ENCODE results near the gene CHCHD3. TPM values are rescaled to one million over a fixed set of nuclear protein-coding genes. Genes with fewer than 3 reads are reported as not detected.
A peak's percentile ranks its signal among the peaks of the same experiment; 100 is the strongest.
"Not testable (repeated sequence)": the region's sequence is repeated elsewhere in the genome, so short reads cannot be mapped to it uniquely, and the experiment has no call there.

Gene CHCHD3
- total RNA-seq, 1 experiment from 2014 or later, result 114 TPM

DNA sequence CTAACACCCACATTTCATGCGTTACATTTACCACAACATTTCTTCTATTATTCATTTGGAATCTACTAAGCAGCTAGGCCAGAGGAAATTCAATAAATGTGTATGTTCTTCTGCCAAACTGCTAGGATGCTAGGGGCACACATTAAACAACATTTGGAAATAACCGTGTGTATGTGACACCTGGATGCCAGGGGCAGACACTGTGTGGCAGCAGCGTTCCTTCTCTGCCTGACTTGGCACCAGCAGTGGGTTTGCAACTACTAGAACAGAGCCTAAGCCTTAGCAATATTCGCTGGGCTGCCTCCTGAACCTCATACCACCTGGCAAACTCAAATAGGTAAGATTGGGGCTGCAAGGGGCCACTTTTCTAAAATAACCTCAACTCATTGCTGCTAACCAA lies 182.1 kb downstream of the CHCHD3 start:
- Mint-ChIP-seq H3K36me3 (peaks cover 33% of the 10 kb centered on the region), H3K4me3 (no peak overlapping the region), H3K9me3 (peaks cover 10% of the 10 kb centered on the region), H3K4me1 (0 out of 2 replicates have a peak, but pooled peaks cover 2% of the 10 kb centered on the region), H3K27me3 (ENCODE audit: low read depth) (no peaks in the 10 kb centered on the region), H3K27ac (no peak overlapping the region)
- ChIA-PET POLR2A (no interaction called here), CTCF (interaction anchor here (0.6 kb wide), 1 partner anchor 1197 kb away, joined by 3 read pairs; no protein-coding TSS in a partner anchor)
- TF ChIP-seq NR2C2 (CRISPR knock-in tag; IDR thresholded peaks at IDR 0.05) (no peak), MAX (CRISPR knock-in tag; IDR thresholded peaks at IDR 0.05) (no peak), MXD4 (CRISPR knock-in tag; IDR thresholded peaks at IDR 0.05; ENCODE audit: borderline replicate concordance) (no peak), NR3C1 (CRISPR knock-in tag; conservative IDR thresholded peaks at IDR 0.05; ENCODE audit: low read depth) (no peak), ATF1 (CRISPR knock-in tag; IDR thresholded peaks at IDR 0.05) (no peak), TCF7 (CRISPR knock-in tag; IDR thresholded peaks at IDR 0.05; ENCODE audit: low read depth) (no peak), TEAD1 (CRISPR knock-in tag; IDR thresholded peaks at IDR 0.05) (no peak), FOXJ3 (CRISPR knock-in tag; IDR thresholded peaks at IDR 0.05; ENCODE audit: borderline replicate concordance) (no peak), TEAD4 (CRISPR knock-in tag; IDR thresholded peaks at IDR 0.05) (no peak), SP1 (CRISPR knock-in tag; conservative IDR thresholded peaks at IDR 0.05) (no peak), NFATC4 (CRISPR knock-in tag; IDR thresholded peaks at IDR 0.05) (no peak), ZNF232 (CRISPR knock-in tag; IDR thresholded peaks at IDR 0.05) (no peak), JUN (CRISPR knock-in tag; IDR thresholded peaks at IDR 0.05) (no peak), ELF4 (CRISPR knock-in tag; IDR thresholded peaks at IDR 0.05; ENCODE audit: low read depth) (no peak), ATF3 (CRISPR knock-in tag; conservative IDR thresholded peaks at IDR 0.05) (no peak)
- TF ChIP-seq, protein P1, sequence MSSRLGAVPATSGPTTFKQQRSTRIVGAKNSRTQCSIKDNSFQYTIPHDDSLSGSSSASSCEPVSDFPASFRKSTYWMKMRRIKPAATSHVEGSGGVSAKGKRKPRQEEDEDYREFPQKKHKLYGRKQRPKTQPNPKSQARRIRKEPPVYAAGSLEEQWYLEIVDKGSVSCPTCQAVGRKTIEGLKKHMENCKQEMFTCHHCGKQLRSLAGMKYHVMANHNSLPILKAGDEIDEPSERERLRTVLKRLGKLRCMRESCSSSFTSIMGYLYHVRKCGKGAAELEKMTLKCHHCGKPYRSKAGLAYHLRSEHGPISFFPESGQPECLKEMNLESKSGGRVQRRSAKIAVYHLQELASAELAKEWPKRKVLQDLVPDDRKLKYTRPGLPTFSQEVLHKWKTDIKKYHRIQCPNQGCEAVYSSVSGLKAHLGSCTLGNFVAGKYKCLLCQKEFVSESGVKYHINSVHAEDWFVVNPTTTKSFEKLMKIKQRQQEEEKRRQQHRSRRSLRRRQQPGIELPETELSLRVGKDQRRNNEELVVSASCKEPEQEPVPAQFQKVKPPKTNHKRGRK (CRISPR knock-in tag; IDR thresholded peaks at IDR 0.05; ENCODE audit: borderline replicate concordance), result no peak
- TF ChIP-seq, protein P2, sequence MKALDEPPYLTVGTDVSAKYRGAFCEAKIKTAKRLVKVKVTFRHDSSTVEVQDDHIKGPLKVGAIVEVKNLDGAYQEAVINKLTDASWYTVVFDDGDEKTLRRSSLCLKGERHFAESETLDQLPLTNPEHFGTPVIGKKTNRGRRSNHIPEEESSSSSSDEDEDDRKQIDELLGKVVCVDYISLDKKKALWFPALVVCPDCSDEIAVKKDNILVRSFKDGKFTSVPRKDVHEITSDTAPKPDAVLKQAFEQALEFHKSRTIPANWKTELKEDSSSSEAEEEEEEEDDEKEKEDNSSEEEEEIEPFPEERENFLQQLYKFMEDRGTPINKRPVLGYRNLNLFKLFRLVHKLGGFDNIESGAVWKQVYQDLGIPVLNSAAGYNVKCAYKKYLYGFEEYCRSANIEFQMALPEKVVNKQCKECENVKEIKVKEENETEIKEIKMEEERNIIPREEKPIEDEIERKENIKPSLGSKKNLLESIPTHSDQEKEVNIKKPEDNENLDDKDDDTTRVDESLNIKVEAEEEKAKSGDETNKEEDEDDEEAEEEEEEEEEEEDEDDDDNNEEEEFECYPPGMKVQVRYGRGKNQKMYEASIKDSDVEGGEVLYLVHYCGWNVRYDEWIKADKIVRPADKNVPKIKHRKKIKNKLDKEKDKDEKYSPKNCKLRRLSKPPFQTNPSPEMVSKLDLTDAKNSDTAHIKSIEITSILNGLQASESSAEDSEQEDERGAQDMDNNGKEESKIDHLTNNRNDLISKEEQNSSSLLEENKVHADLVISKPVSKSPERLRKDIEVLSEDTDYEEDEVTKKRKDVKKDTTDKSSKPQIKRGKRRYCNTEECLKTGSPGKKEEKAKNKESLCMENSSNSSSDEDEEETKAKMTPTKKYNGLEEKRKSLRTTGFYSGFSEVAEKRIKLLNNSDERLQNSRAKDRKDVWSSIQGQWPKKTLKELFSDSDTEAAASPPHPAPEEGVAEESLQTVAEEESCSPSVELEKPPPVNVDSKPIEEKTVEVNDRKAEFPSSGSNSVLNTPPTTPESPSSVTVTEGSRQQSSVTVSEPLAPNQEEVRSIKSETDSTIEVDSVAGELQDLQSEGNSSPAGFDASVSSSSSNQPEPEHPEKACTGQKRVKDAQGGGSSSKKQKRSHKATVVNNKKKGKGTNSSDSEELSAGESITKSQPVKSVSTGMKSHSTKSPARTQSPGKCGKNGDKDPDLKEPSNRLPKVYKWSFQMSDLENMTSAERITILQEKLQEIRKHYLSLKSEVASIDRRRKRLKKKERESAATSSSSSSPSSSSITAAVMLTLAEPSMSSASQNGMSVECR (CRISPR knock-in tag; IDR thresholded peaks at IDR 0.05; ENCODE audit: borderline replicate concordance), result no peak
- TF ChIP-seq, protein P3, sequence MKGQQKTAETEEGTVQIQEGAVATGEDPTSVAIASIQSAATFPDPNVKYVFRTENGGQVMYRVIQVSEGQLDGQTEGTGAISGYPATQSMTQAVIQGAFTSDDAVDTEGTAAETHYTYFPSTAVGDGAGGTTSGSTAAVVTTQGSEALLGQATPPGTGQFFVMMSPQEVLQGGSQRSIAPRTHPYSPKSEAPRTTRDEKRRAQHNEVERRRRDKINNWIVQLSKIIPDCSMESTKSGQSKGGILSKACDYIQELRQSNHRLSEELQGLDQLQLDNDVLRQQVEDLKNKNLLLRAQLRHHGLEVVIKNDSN (CRISPR knock-in tag; IDR thresholded peaks at IDR 0.05), result no peak
- TF ChIP-seq, protein P4, sequence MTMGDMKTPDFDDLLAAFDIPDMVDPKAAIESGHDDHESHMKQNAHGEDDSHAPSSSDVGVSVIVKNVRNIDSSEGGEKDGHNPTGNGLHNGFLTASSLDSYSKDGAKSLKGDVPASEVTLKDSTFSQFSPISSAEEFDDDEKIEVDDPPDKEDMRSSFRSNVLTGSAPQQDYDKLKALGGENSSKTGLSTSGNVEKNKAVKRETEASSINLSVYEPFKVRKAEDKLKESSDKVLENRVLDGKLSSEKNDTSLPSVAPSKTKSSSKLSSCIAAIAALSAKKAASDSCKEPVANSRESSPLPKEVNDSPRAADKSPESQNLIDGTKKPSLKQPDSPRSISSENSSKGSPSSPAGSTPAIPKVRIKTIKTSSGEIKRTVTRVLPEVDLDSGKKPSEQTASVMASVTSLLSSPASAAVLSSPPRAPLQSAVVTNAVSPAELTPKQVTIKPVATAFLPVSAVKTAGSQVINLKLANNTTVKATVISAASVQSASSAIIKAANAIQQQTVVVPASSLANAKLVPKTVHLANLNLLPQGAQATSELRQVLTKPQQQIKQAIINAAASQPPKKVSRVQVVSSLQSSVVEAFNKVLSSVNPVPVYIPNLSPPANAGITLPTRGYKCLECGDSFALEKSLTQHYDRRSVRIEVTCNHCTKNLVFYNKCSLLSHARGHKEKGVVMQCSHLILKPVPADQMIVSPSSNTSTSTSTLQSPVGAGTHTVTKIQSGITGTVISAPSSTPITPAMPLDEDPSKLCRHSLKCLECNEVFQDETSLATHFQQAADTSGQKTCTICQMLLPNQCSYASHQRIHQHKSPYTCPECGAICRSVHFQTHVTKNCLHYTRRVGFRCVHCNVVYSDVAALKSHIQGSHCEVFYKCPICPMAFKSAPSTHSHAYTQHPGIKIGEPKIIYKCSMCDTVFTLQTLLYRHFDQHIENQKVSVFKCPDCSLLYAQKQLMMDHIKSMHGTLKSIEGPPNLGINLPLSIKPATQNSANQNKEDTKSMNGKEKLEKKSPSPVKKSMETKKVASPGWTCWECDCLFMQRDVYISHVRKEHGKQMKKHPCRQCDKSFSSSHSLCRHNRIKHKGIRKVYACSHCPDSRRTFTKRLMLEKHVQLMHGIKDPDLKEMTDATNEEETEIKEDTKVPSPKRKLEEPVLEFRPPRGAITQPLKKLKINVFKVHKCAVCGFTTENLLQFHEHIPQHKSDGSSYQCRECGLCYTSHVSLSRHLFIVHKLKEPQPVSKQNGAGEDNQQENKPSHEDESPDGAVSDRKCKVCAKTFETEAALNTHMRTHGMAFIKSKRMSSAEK (CRISPR knock-in tag; IDR thresholded peaks at IDR 0.05; ENCODE audit: borderline replicate concordance), result no peak
- no peak for DNase-seq (ENCODE audit: low spot score)
- 0 out of 2 replicates have a peak, but pooled peaks have one; percentile 26 for ATAC-seq

GRCh38 chr7:132898641-132899175 lies 183.2 kb downstream of the CHCHD3 start:
- H3K9me3 Mint-ChIP-seq, result peaks cover 19% of the 10 kb centered on the region

More at GRCh38 chr7:132898641-132899175, 183.2 kb downstream of the CHCHD3 start:
- CTCF ChIA-PET; ATAC-seq; DNase-seq (ENCODE audit: low spot score); H3K27me3 Mint-ChIP-seq (ENCODE audit: low read depth); H3K4me1 Mint-ChIP-seq; H3K27ac Mint-ChIP-seq; POLR2A ChIA-PET; H3K4me3 Mint-ChIP-seq: not testable (repeated sequence)
- H3K36me3 Mint-ChIP-seq, result peaks cover 41% of the 10 kb centered on the region

Measured in WTC11 (cell line).